HepG2 (cell line): Measurements from ENCODE around the gene STARD10. TPM values are rescaled to one million over a fixed set of nuclear protein-coding genes. Genes with fewer than 3 reads are reported as not detected.

Experiments
- CBFB ChIP-seq: sonication (generic); formaldehyde crosslinking; IDR thresholded peaks from 2 replicates; pipeline ENCODE4 v1.4.0; 2020; ENCODE audit warnings: missing genetic modification reagents
- DMAP1 ChIP-seq: IDR thresholded peaks from 2 replicates; pipeline ENCODE4 v1.6.1; 2016
- GFI1 ChIP-seq: sonication (generic); formaldehyde crosslinking; IDR thresholded peaks from 2 replicates; pipeline ENCODE4 v1.5.0; 2020; ENCODE audit warnings: missing genetic modification reagents, mild to moderate bottlenecking, borderline replicate concordance
- HNF4G ChIP-seq, 2 experiments: sonication (generic) in 1 of 2; formaldehyde crosslinking in 1 of 2; IDR thresholded peaks; 2 replicates each; pipeline versions ENCODE4 v1.4.0 to v1.6.1; 2011 to 2020; ENCODE audit warnings: borderline replicate concordance in 2 of 2, low read depth in 2 of 2, mild to moderate bottlenecking in 2 of 2, low read length in 1 of 2, missing genetic modification reagents in 1 of 2, moderate library complexity in 1 of 2
- HNRNPUL1 ChIP-seq: fragments of 200-400 bp; formaldehyde crosslinking; IDR thresholded peaks from 2 replicates; pipeline ENCODE4 v1.6.1; 2017; ENCODE audit warnings: low read depth, mild to moderate bottlenecking, low read length, moderate library complexity
- KDM1A ChIP-seq: IDR thresholded peaks from 2 replicates; pipeline ENCODE4 v1.6.1; 2016; ENCODE audit warnings: missing compliant biosample characterization
- MED8 ChIP-seq: sonication (generic); formaldehyde crosslinking; IDR thresholded peaks from 2 replicates; pipeline ENCODE4 v1.8.1; 2023; ENCODE audit warnings: mild to moderate bottlenecking, missing genetic modification reagents; ENCODE audit not compliant: insufficient replicate concordance
- SIX1 ChIP-seq: sonication (generic); formaldehyde crosslinking; IDR thresholded peaks from 2 replicates; pipeline ENCODE4 v1.4.0; 2020; ENCODE audit warnings: missing genetic modification reagents, borderline replicate concordance
- SMAD1 ChIP-seq: sonication (generic); formaldehyde crosslinking; IDR thresholded peaks from 2 replicates; pipeline ENCODE4 v1.4.0; 2020; ENCODE audit warnings: missing genetic modification reagents, low read depth, mild to moderate bottlenecking, borderline replicate concordance
- TBP ChIP-seq: sonication (generic); formaldehyde crosslinking; IDR thresholded peaks from 2 replicates; pipeline ENCODE4 v1.5.0; 2020; ENCODE audit warnings: missing genetic modification reagents
- WIZ ChIP-seq: sonication (generic); formaldehyde crosslinking; IDR thresholded peaks from 2 replicates; pipeline ENCODE4 v1.5.1; 2020; ENCODE audit warnings: mild to moderate bottlenecking, missing genetic modification reagents
- YEATS4 ChIP-seq: sonication (generic); formaldehyde crosslinking; IDR thresholded peaks from 2 replicates; pipeline ENCODE4 v1.4.0; 2020; ENCODE audit warnings: missing genetic modification reagents, borderline replicate concordance
- ZBTB7B ChIP-seq: sonication (generic); formaldehyde crosslinking; IDR thresholded peaks from 2 replicates; pipeline ENCODE4 v1.4.0; 2020; ENCODE audit warnings: missing genetic modification reagents
- ZKSCAN5 ChIP-seq: sonication (generic); formaldehyde crosslinking; IDR thresholded peaks from 2 replicates; pipeline ENCODE4 v1.5.1; 2020; ENCODE audit warnings: mild to moderate bottlenecking, missing genetic modification reagents
- ZNF207 ChIP-seq: fragments of 450-650 bp; IDR thresholded peaks from 2 replicates; pipeline ENCODE4 v1.6.1; 2016; ENCODE audit warnings: antibody characterized with exemption, borderline replicate concordance
- ZNF441 ChIP-seq: sonication (generic); formaldehyde crosslinking; IDR thresholded peaks from 2 replicates; pipeline ENCODE4 v1.7.0; 2021; ENCODE audit warnings: missing genetic modification reagents, borderline replicate concordance
- ZNF562 ChIP-seq: sonication (generic); formaldehyde crosslinking; IDR thresholded peaks from 2 replicates; pipeline ENCODE4 v1.8.0; 2022; ENCODE audit warnings: missing genetic modification reagents, borderline replicate concordance
- polyA plus RNA-seq, 8 experiments: library from polyadenylated mRNA; depleted of rRNA in 3 of 8; stranded (reverse) in 7 of 8; unstranded in 1 of 8; fragments of >200 nt; fragmentation: Illumina TruSeq in 4 of 8; extraction: Trizol in 4 of 8; gene quantifications; 2 replicates each; pipeline versions ENCODE4 v1.2.1 to v1.2.3, GENCODE V29; 2011 to 2016; ENCODE audit warnings: low read depth in 4 of 8, missing spikeins in 1 of 8, mixed read lengths in 1 of 8; ENCODE audit not compliant: insufficient read depth in 1 of 8
- total RNA-seq, 5 experiments: library from RNA; depleted of rRNA; stranded (reverse); fragments of >200 nt; fragmentation: Illumina TruSeq; extraction: Trizol; gene quantifications; 2 replicates each; pipeline ENCODE4 v1.2.3, GENCODE V29; 2016; ENCODE audit warnings: low read depth in 1 of 5
- TF ChIP-seq, protein P1 (sequence below): sonication (generic); formaldehyde crosslinking; IDR thresholded peaks from 2 replicates; pipeline ENCODE4 v1.8.0; 2022; ENCODE audit warnings: mild to moderate bottlenecking, missing genetic modification reagents
- TF ChIP-seq, protein P2 (sequence below): IDR thresholded peaks from 2 replicates; pipeline ENCODE4 v1.6.1; 2016; ENCODE audit warnings: low read depth, borderline replicate concordance
- TF ChIP-seq, protein P3 (sequence below): sonication (generic); formaldehyde crosslinking; IDR thresholded peaks from 2 replicates; pipeline ENCODE4 v1.4.0; 2020; ENCODE audit warnings: low read depth, mild to moderate bottlenecking, missing genetic modification reagents
- TF ChIP-seq, protein P4 (sequence below): sonication (generic); formaldehyde crosslinking; IDR thresholded peaks from 2 replicates; pipeline ENCODE4 v1.4.0; 2020; ENCODE audit warnings: missing genetic modification reagents

STARD10 gene
- total and polyA plus RNA-seq, 2 of the 13 experiments (the other 11 are each of a cell fraction or from before 2014, with no cell fraction given), result 260 to 341 TPM

DNA sequence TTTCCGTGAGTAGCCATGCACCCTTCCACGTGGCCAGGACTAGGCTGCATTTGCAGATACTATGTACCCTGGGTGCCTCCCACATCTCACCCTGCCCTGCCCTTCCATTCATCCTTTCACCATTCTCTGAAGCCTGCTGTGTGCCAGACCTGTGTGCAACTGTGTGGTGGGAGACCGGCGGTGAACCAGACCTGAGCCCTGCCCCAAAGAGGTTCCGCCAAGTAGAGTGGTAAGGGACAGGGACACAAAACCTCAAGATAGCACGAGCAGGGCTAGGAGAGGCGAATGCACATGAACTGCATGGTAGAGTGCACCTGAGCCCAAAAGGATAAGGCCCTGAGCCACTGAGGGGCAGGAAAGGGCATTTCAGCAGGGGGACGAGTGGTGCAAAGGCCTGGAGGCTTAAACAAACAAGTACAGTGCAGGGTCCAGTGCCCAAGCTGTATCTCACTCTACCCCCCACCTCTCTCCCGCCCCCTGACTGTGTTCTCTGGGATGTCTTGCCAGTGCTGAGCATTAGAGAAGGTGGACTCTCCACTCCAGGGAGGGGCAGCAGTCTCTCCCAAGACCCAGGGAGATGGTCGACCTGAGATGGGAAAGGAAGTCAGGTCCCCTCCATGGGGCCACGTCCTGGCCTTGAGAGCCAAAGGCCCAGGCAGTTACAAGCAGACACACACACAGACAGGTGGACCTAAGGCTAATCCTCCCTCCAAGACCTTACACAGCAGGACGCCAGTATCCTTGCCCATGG lies 27.5 kb downstream of the STARD10 start (continued):
- TF ChIP-seq, protein P1, sequence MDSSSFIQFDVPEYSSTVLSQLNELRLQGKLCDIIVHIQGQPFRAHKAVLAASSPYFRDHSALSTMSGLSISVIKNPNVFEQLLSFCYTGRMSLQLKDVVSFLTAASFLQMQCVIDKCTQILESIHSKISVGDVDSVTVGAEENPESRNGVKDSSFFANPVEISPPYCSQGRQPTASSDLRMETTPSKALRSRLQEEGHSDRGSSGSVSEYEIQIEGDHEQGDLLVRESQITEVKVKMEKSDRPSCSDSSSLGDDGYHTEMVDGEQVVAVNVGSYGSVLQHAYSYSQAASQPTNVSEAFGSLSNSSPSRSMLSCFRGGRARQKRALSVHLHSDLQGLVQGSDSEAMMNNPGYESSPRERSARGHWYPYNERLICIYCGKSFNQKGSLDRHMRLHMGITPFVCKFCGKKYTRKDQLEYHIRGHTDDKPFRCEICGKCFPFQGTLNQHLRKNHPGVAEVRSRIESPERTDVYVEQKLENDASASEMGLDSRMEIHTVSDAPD, result 0 out of 2 replicates have a peak, but pooled peaks have one; percentile 53
- peak; percentile 53; the same call in 1 of the 2 replicates for TF ChIP-seq SMAD1 (CRISPR knock-in tag)
- TF ChIP-seq ZNF562 (CRISPR knock-in tag), result no peak
- TF ChIP-seq TBP (CRISPR knock-in tag), result no peak
- TF ChIP-seq, protein P2, sequence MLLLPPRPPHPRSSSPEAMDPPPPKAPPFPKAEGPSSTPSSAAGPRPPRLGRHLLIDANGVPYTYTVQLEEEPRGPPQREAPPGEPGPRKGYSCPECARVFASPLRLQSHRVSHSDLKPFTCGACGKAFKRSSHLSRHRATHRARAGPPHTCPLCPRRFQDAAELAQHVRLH, result peak; percentile 33; the same call in 1 of the 2 replicates
- TF ChIP-seq SIX1 (CRISPR knock-in tag), result 0 out of 2 replicates have a peak, but pooled peaks have one; percentile 20
- TF ChIP-seq YEATS4, result no peak; the same call in 1 of the 2 replicates
- TF ChIP-seq KDM1A (CRISPR knock-in tag), result no peak
- TF ChIP-seq MED8 (CRISPR knock-in tag), result no peak
- no peak; the same call in 1 of the 2 replicates for TF ChIP-seq CBFB (CRISPR knock-in tag)
- TF ChIP-seq ZNF207, result no peak
- TF ChIP-seq WIZ (CRISPR knock-in tag), result no peak; the same call in 1 of the 2 replicates
- TF ChIP-seq GFI1 (CRISPR knock-in tag), result peak; percentile 44; the same call in 1 of the 2 replicates
- TF ChIP-seq HNF4G (IDR thresholded peaks at IDR 0.05; ENCODE audit: borderline replicate concordance, low read depth, low read length), result peak; percentile 96
- TF ChIP-seq HNF4G (CRISPR knock-in tag; IDR thresholded peaks at IDR 0.05; ENCODE audit: borderline replicate concordance, low read depth), result peak; percentile 92
- TF ChIP-seq ZBTB7B (CRISPR knock-in tag), result peak; percentile 98
- peak; percentile 62; the same call in 1 of the 2 replicates for TF ChIP-seq ZNF441 (CRISPR knock-in tag)
- TF ChIP-seq, protein P3, sequence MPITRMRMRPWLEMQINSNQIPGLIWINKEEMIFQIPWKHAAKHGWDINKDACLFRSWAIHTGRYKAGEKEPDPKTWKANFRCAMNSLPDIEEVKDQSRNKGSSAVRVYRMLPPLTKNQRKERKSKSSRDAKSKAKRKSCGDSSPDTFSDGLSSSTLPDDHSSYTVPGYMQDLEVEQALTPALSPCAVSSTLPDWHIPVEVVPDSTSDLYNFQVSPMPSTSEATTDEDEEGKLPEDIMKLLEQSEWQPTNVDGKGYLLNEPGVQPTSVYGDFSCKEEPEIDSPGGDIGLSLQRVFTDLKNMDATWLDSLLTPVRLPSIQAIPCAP (CRISPR knock-in tag), result no peak
- TF ChIP-seq HNRNPUL1, result no peak
- TF ChIP-seq, protein P4, sequence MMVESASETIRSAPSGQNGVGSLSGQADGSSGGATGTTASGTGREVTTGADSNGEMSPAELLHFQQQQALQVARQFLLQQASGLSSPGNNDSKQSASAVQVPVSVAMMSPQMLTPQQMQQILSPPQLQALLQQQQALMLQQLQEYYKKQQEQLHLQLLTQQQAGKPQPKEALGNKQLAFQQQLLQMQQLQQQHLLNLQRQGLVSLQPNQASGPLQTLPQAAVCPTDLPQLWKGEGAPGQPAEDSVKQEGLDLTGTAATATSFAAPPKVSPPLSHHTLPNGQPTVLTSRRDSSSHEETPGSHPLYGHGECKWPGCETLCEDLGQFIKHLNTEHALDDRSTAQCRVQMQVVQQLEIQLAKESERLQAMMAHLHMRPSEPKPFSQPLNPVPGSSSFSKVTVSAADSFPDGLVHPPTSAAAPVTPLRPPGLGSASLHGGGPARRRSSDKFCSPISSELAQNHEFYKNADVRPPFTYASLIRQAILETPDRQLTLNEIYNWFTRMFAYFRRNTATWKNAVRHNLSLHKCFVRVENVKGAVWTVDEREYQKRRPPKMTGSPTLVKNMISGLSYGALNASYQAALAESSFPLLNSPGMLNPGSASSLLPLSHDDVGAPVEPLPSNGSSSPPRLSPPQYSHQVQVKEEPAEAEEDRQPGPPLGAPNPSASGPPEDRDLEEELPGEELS (CRISPR knock-in tag), result peak; percentile 60; the same call in 1 of the 2 replicates
- peak; percentile 72; the same call in 1 of the 2 replicates for TF ChIP-seq DMAP1 (CRISPR knock-in tag)
- no peak for TF ChIP-seq ZKSCAN5 (CRISPR knock-in tag)
